NCI-H2107 (cell line): ENCODE measurements around the gene RNF217.
"Not testable (repeated sequence)": the region's sequence is repeated elsewhere in the genome, so short reads cannot be mapped to it uniquely, and the experiment has no call there.

Experiments
- DNase-seq: peaks from one replicate; lab custom pipeline; 2025; lab: John Stamatoyannopoulos, UW

RNF217 gene

GRCh38 chr6:125015152-125015551 lies 52.9 kb downstream of the RNF217 start:
- DNase-seq: no peak

GRCh38 chr6:125018136-125018535 lies 55.9 kb downstream of the RNF217 start:
- DNase-seq: no peak

GRCh38 chr6:125019281-125019680 lies 57.0 kb downstream of the RNF217 start:
- no peak for DNase-seq

- no peak for DNase-seq
Measured at GRCh38 chr6:125019918-125020317, 57.7 kb downstream of the RNF217 start.

- DNase-seq: no peak
Measured at GRCh38 chr6:125020385-125020784, 58.1 kb downstream of the RNF217 start.

GRCh38 chr6:125022391-125022989 lies 60.3 kb downstream of the RNF217 start:
- no peak for DNase-seq

GRCh38 chr6:125025164-125025854 lies 63.1 kb downstream of the RNF217 start:
- no peak for DNase-seq

GRCh38 chr6:125027287-125027686 lies 65.0 kb downstream of the RNF217 start:
- no peak for DNase-seq

GRCh38 chr6:125030969-125031368 lies 68.7 kb downstream of the RNF217 start:
- DNase-seq: no peak

- DNase-seq: no peak
Measured at GRCh38 chr6:125031385-125031784, 69.1 kb downstream of the RNF217 start.

- not testable (repeated sequence) for DNase-seq
Measured at GRCh38 chr6:125034929-125035328, 72.7 kb downstream of the RNF217 start.

- DNase-seq: not testable (repeated sequence)
Measured at GRCh38 chr6:125036486-125036885, 74.2 kb downstream of the RNF217 start.

- DNase-seq: no peak
Measured at GRCh38 chr6:125037827-125038226, 75.6 kb downstream of the RNF217 start.

GRCh38 chr6:125038925-125039324 lies 76.7 kb downstream of the RNF217 start:
- no peak for DNase-seq

- no peak for DNase-seq
Measured at GRCh38 chr6:125041740-125042459, 79.7 kb downstream of the RNF217 start.

GRCh38 chr6:125044066-125044465 lies 81.8 kb downstream of the RNF217 start:
- DNase-seq: no peak

GRCh38 chr6:125044667-125045066 lies 82.4 kb downstream of the RNF217 start:
- DNase-seq: no peak

GRCh38 chr6:125046107-125046925 lies 84.1 kb downstream of the RNF217 start:
- DNase-seq: no peak

GRCh38 chr6:125048274-125048673 lies 86.0 kb downstream of the RNF217 start:
- no peak for DNase-seq

GRCh38 chr6:125050663-125051318 lies 88.6 kb downstream of the RNF217 start:
- DNase-seq: no peak

- DNase-seq: no peak
Measured at GRCh38 chr6:125053809-125054208, 91.6 kb downstream of the RNF217 start.

- DNase-seq: no peak
Measured at GRCh38 chr6:125054331-125054730, 92.1 kb downstream of the RNF217 start.
